Uterus (tissue), 4 donors: ENCODE data around the gene MTMR10. TPM values are rescaled to one million over a fixed set of nuclear protein-coding genes. Genes with fewer than 3 reads are reported as not detected.
A peak's percentile ranks its signal among the peaks of the same experiment; 100 is the strongest.

Experiments
- DNase-seq, 2 donors: peaks; one replicate each; pipeline ENCODE4 v3.0.0-alpha.2; 2019 to 2020
- H3K27ac ChIP-seq, 2 donors: fragments of 200-600 bp; sonication (generic); 1 replicate in 1 of 2; 2 replicates in 1 of 2; pipeline ENCODE4 v1.5.1; 2016 to 2018
- H3K27me3 ChIP-seq, 2 donors: fragments of 200-600 bp; sonication (generic); one replicate each; pipeline ENCODE4 v1.5.1; 2018 to 2019; ENCODE audit warnings: control low read depth in 1 of 2
- H3K36me3 ChIP-seq, 2 donors: fragments of 200-600 bp; sonication (generic); one replicate each; pipeline ENCODE4 v1.5.1; 2019; ENCODE audit warnings: control low read depth in 1 of 2
- H3K4me1 ChIP-seq, 2 donors: fragments of 200-600 bp; sonication (generic); one replicate each; pipeline ENCODE4 v1.5.1; 2018 to 2019; ENCODE audit warnings: control low read depth in 1 of 2
- H3K4me3 ChIP-seq, 2 donors: fragments of 200-600 bp; sonication (generic); 1 replicate in 1 of 2; 2 replicates in 1 of 2; pipeline ENCODE4 v1.5.1; 2018 to 2019; ENCODE audit warnings: mild to moderate bottlenecking in 1 of 2
- H3K9me3 ChIP-seq, 2 donors: fragments of 200-600 bp; sonication (generic); one replicate each; pipeline ENCODE4 v1.5.1; 2019; ENCODE audit warnings: control low read depth in 1 of 2
- POLR2A ChIP-seq, 2 donors: fragments of 450-650 bp; IDR thresholded peaks; one replicate each; pipeline ENCODE4 v1.6.1; 2016; ENCODE audit warnings: antibody characterized with exemption in 2 of 2, mild to moderate bottlenecking in 1 of 2, moderate library complexity in 1 of 2
- intact Hi-C: fragments of 100-400 bp; cut with DNase I; formaldehyde crosslinking; loops from one replicate; pipeline ENCODE4 v1.15.1; 2023; ENCODE audit warnings: low total_unique reads
- total RNA-seq, 4 donors: library from RNA; depleted of rRNA in 3 of 4; stranded (reverse); fragments of >200 nt in 3 of 4; gene quantifications; one replicate each; pipeline versions ENCODE4 v1.1.0 to v1.2.4, GENCODE V29; 2014 to 2023
- TF ChIP-seq, protein P1 (sequence below), 4 experiments: fragments of 200-600 bp in 2 of 4; fragments of 450-650 bp in 2 of 4; sonication (generic) in 2 of 4; IDR thresholded peaks; one replicate each; pipeline ENCODE4 v1.5.1; 2016 to 2019; ENCODE audit warnings: antibody characterized with exemption in 4 of 4, mild to moderate bottlenecking in 2 of 4, moderate library complexity in 1 of 4
- donor health status: DM: yes; HTN: yes; CAD: no.

The MTMR10 gene
- total RNA-seq, 4 donors from 2014 or later: 11.8 to 34.2 (median 19.1) TPM

DNA sequence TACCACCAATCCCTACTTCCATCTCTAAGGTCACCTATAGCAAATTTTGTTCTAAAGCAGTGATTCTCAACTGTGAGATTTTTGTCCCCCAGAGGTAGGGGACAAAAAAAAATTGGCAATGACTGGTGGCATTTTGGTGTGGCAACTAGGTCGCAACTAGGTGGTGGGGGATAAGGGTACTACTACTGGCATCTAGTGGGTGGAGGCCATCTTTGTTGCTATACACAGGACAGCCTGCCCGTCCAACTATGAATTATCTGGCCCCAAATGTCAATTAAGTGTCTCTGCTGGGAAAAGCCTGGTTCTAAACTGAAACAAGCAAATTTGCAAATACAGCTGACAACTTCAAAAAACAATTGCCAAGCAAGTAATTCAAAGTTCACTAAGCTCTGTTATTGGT is 1.4 kb downstream of the MTMR10 start:
- H3K36me3 ChIP-seq: no peaks in the 10 kb centered on the region
- peak overlapping the region in 1 of 2 donors; percentile 64 for H3K4me3 ChIP-seq
- no peaks in the 10 kb centered on the region for H3K27me3 ChIP-seq
- TF ChIP-seq, protein P1, sequence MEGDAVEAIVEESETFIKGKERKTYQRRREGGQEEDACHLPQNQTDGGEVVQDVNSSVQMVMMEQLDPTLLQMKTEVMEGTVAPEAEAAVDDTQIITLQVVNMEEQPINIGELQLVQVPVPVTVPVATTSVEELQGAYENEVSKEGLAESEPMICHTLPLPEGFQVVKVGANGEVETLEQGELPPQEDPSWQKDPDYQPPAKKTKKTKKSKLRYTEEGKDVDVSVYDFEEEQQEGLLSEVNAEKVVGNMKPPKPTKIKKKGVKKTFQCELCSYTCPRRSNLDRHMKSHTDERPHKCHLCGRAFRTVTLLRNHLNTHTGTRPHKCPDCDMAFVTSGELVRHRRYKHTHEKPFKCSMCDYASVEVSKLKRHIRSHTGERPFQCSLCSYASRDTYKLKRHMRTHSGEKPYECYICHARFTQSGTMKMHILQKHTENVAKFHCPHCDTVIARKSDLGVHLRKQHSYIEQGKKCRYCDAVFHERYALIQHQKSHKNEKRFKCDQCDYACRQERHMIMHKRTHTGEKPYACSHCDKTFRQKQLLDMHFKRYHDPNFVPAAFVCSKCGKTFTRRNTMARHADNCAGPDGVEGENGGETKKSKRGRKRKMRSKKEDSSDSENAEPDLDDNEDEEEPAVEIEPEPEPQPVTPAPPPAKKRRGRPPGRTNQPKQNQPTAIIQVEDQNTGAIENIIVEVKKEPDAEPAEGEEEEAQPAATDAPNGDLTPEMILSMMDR (IDR thresholded peaks at IDR 0.05): no peak
- TF ChIP-seq POLR2A (IDR thresholded peaks at IDR 0.05): no peak
- no peak for DNase-seq
- no peaks in the 10 kb centered on the region for H3K9me3 ChIP-seq
- H3K27ac ChIP-seq: no peak overlapping the region
- peaks cover 0 to 4% of the 10 kb centered on the region in 2 donors for H3K4me1 ChIP-seq
- intact Hi-C loops: no loop called here

DNA sequence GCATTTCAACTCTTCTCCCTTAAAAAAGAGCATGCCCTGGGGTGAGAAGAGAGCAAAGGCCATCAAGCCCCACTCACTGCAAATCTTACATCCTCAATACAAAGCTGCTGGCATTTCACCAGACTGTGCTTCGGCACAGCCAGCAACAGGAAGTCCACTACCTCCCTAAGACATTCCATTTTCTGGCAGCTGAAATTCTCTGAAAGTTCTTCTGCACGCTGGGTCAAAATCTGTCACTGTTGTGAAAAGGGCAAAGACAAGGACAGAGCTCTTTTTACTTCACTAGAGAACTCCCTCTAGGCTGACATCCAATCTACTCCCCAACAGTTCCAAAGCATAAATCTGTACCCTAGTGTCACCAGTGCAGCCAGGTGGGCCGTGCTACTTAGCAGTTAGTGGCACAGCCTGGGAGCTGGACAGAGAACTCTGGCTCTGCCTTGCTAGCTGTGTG is 6.3 kb downstream of the MTMR10 start:
- intact Hi-C loops: no loop called here
- H3K27ac ChIP-seq: peak overlapping the region; percentile 18 to 36
- no peak for DNase-seq
- H3K4me3 ChIP-seq: no peak overlapping the region
- no peaks in the 10 kb centered on the region for H3K27me3 ChIP-seq
- TF ChIP-seq, protein P1 (IDR thresholded peaks at IDR 0.05): no peak
- TF ChIP-seq POLR2A (IDR thresholded peaks at IDR 0.05): no peak
- H3K4me1 ChIP-seq: peaks cover 0 to 4% of the 10 kb centered on the region in 2 donors
- no peaks in the 10 kb centered on the region for H3K36me3 ChIP-seq
- no peaks in the 10 kb centered on the region for H3K9me3 ChIP-seq

DNA sequence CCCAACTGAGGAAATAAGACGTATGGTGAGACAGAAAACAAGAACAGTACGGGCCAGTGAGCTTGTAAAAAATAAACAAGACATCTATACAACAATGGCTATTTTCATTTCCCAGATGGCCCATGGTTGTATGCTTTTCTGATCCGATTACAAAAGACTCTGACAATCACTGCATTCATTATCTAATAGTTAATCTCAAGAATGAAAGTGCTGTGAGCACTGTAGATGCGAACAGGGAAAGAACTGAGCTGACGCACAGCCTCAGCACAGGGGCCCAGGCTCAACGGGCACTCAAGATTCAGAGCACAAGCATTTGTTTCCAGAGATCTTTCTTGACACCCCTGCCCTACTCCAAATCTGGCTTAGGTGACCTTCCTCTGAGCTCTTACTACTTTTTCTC is 6.9 kb downstream of the MTMR10 start:
- H3K27ac ChIP-seq: peak overlapping the region; percentile 18 to 36
- intact Hi-C loops: no loop called here
- TF ChIP-seq, protein P1 (IDR thresholded peaks at IDR 0.05): no peak
- TF ChIP-seq POLR2A (IDR thresholded peaks at IDR 0.05): no peak
- H3K4me3 ChIP-seq: no peak overlapping the region
- H3K27me3 ChIP-seq: no peaks in the 10 kb centered on the region
- H3K4me1 ChIP-seq: peaks cover 0 to 4% of the 10 kb centered on the region in 2 donors
- no peaks in the 10 kb centered on the region for H3K36me3 ChIP-seq
- no peak for DNase-seq
- H3K9me3 ChIP-seq: no peaks in the 10 kb centered on the region

DNA sequence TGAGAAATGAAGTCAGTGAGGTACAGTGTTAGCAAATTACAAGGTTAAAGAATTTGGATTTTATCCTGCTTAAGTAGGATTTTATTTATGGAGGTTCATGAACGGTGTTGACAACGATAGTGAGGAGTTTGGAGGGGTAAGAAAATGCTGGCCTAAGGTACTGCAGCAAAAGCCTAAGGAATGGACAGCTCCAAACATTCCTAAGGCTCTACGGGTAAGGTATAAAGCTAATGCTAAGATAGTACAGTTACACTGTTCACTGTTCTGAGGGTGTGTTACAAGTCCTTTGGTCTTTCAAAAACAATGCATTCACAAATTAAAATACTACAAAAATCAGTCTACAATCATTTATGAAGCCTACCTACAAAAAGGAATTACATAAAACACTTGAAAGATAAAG is 7.3 kb downstream of the MTMR10 start:
- peak overlapping the region in 1 of 2 donors; percentile 36 for H3K27ac ChIP-seq

DNA sequence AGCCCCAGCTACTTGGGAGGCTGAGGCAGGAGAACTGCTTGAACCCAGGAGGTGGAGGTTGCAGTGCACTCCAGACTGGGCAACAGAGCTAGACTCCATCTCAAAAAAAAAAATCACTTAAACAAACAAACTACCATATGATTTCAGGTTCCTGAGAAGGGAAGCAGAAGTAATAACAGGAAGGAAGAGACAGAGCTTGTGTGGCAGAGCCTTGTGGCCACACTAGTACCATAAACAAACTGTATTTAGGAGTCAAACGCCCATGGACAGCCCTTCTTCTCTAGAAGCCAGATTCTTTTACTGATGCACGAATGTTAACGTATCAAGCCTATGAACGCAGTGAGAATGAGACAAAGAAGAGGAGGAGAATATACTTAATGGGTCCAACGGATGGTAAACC is 12.0 kb downstream of the MTMR10 start:
- H3K9me3 ChIP-seq: no peaks in the 10 kb centered on the region
- no peaks in the 10 kb centered on the region for H3K36me3 ChIP-seq
- TF ChIP-seq, protein P1 (IDR thresholded peaks at IDR 0.05): no peak
- no peak for TF ChIP-seq POLR2A (IDR thresholded peaks at IDR 0.05)
- no peaks in the 10 kb centered on the region for H3K4me1 ChIP-seq
- no peak for DNase-seq
- H3K4me3 ChIP-seq: no peak overlapping the region
- intact Hi-C loops: no loop called here
- no peak overlapping the region for H3K27ac ChIP-seq
- H3K27me3 ChIP-seq: no peaks in the 10 kb centered on the region

More for the DNA sequence above, 7.3 kb downstream of the MTMR10 start:
- intact Hi-C loops: no loop called here
- no peaks in the 10 kb centered on the region for H3K9me3 ChIP-seq
- no peak overlapping the region for H3K4me3 ChIP-seq
- no peaks in the 10 kb centered on the region for H3K27me3 ChIP-seq
- no peak for DNase-seq
- H3K4me1 ChIP-seq: peaks cover 0 to 4% of the 10 kb centered on the region in 2 donors
- H3K36me3 ChIP-seq: no peaks in the 10 kb centered on the region
- TF ChIP-seq, protein P1 (IDR thresholded peaks at IDR 0.05): no peak
- no peak for TF ChIP-seq POLR2A (IDR thresholded peaks at IDR 0.05)
